HG02885 (cell line): Measurements from ENCODE around the gene XXYLT1.

Source experiments
- ATAC-seq: cut with Tn5 transposase; IDR thresholded peaks from one replicate; pipeline ENCODE4 v1.9.1; 2021; ENCODE audit warnings: mild to moderate bottlenecking; ENCODE audit not compliant: unreplicated experiment, poor library complexity

The XXYLT1 gene

DNA sequence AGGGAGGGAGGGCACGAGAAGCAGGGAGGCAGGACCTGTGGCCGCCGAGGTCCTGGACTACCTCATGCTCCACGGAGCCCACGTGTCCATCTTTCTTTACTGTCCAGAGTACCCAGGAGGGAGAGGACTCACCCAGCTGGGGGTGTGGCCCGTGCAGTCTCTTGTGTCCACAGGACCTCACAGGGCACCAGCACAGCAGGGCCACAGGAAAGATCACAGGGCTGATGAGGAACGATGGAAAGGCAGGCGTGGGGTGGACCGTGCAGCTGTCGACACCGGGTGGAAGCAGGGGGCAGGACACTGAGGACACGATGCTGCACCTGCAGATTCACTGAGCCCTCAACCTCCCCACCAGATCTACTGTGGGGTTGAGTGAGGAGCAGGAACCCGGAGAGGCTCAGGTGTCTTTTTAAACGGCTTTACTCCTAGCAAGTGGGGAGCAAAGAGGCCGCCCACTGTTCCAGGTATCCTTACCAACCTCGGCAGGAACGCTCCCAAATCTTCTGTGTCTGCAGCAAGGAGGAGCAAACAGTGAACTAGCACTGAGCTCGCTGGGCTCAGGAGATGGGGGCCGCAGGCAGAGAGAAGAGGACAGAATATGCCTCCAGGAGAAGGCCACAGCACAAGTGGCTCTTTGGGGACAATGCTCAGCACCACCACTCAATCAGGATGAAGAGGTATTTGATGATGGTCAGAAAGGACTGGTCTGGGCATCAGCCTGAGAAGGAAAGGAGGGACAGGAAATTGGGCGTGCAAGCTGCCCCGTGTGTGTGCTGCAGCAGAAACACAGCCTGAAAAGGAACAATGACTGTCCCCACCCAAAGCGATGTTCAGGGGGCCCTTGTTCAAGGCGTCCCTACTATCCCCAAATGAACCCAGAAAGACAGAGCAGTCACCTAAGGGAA lies 198.8 kb downstream of the XXYLT1 start:
- ATAC-seq, result no peak

DNA sequence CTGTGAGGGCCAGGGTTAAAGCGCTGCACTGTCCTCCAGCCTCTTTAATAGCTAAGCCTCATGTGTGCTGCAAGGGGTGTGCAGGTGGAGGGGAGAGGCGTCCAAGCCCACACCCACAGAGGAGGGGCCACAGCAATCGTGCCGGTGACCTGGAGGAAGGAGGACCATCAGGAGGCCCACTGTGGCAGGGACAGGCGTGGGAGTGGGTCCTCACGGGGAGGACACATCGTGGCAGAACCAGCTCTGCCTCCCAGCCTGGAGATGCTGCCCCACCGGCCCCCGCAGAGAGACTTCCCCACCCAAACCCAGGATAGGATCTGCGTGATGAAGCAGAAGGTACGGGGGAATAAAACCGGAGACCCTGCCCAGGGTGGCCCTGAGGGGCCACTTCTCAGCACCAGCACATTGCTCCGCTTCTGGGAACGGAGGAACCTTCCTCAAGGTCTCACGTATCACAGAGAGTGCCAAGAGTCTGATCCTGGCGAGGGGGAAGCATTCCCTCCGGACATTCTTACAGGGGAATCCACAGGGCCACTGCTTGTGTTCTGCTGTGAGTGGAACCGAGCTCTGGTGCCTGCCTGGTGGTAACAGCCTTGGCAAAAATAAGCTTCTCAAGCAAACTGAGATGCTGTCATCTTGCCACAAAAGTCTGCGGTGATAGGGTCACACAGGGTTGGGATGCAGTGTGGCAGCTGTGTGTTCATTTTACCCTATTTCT lies 199.8 kb downstream of the XXYLT1 start:
- no peak for ATAC-seq

- no peak for ATAC-seq
Observed at GRCh38 chr3:195070336-195070735, 200.6 kb downstream of the XXYLT1 start.

- no peak for ATAC-seq
Observed at GRCh38 chr3:195069501-195070251, 201.3 kb downstream of the XXYLT1 start.

- no peak for ATAC-seq
Observed at GRCh38 chr3:195068084-195069080, 202.6 kb downstream of the XXYLT1 start.

GRCh38 chr3:195066441-195066841 lies 204.5 kb downstream of the XXYLT1 start:
- no peak for ATAC-seq

- no peak for ATAC-seq
Observed at GRCh38 chr3:195065864-195066185, 205.1 kb downstream of the XXYLT1 start.

DNA sequence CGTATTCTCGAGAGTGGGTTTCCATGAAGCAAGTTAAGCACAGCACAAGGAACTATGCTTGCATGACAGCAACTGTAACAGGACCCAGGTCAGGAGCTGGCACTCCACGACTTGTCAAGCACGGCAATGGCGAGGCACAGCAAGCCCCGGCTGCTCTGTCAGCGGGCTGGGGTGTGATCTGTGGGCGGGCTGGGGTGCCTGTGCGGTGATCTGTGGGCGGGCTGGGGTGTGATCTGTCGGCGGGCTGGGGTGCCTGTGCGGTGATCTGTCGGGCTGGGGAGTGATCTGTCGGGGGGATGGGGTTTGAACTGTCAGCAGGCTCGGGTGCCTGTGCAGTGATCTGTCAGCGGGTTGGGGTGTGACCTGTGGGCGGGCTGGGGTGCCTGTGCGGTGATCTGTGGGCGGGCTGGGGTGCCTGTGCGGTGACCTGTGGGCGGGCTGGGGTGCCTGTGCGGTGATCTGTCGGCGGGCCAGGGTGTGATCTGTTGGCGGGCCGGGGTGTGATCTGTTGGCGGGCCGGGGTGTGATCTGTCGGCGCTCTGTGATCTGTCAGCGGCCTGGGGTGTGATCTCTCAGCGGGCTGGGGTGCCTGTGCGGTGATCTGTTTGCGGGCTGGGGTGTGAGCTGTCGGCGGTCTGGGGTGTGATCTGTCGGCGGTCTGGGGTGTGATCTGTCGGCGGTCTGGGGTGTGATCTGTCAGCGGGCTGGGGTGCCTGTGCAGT lies 205.7 kb downstream of the XXYLT1 start:
- no peak for ATAC-seq

DNA sequence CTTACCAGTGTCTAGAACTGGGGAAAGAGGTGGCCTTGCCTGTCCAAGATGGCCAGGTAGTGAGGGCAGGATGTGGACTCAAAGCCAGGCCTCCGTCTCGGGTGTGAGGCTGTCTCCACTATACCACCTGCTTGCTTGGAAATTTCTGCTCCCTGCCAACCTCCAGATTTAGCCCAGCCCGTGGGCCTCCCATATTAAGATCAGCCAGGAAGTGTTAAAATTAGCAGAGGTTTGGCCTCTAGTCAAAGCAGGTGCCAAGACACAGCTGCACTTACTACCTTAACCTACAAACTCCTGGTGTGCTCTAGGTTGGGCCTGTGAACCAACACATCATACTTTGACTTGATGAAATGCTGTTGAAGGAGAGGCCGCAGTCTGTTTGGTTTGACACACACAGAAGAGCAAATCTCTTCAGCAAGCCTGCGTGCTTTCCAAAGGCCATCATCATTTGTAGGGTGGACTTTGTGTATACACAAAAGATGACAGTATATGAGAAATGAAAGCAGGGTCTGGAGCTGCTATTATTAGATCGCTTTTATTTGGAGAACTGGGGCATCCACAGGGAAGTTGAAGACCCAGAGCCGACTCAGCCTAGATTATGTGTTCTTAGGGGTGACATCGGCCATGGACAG lies 206.5 kb downstream of the XXYLT1 start:
- ATAC-seq, result no peak

- no peak for ATAC-seq
Observed at GRCh38 chr3:195063581-195064193, 207.3 kb downstream of the XXYLT1 start.

DNA sequence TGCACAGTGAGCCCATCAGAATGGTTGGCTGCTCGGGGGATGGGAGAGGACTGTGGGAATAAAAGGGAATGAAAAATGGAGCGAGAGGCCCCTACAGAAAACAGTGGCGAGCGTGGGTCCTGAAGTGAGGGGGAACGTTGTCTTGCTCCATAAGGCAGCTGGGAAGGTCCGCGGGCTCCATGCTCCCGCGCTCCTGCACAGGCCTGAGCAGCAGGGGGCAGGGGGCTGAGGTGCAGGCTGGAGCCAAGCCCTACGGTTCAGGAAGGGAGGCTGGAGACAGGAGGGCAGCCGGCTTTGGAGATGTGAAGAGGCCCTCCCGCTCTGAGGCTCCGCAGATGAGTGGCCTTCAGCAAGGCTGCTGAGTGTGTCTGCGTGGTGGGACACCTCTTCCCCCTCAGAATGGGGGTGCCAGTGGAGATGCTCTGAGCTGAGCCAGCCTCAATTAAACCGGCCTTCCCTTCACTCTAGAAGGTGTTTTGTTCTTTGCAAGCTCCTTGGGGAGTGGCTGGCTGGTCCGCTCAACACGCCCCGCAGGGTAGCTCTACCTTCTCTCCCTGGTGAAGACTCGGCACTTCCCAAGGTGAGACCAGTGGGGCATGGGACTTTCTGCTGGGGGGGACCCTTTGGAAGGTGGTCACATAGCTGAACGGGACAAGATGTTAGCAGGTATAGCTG lies 208.0 kb downstream of the XXYLT1 start:
- ATAC-seq, result no peak

- no peak for ATAC-seq
Observed at GRCh38 chr3:195061756-195062655, 209.0 kb downstream of the XXYLT1 start.

- ATAC-seq, result no peak
Observed at GRCh38 chr3:195060531-195061291, 210.2 kb downstream of the XXYLT1 start.

DNA sequence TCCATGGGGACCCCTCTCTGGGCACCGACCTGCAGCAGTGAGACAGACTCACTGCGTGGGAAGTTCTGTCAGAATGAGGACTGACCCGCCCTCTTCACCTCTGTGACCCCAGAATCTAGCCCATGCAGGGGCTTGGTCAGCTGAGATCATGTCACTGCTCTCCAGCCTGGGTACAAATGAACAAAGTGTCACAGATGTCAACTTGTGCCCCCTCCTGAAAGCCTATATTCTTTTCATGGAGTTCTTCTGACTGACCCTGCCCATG lies 210.8 kb downstream of the XXYLT1 start:
- no peak for ATAC-seq

GRCh38 chr3:195059471-195060216 lies 211.3 kb downstream of the XXYLT1 start:
- no peak for ATAC-seq

- ATAC-seq, result no peak
Observed at GRCh38 chr3:195059006-195059350, 212.0 kb downstream of the XXYLT1 start.
